HG03103 (cell line): ENCODE results near the gene SLC10A7.

ENCODE experiments used
- ATAC-seq: cut with Tn5 transposase; IDR thresholded peaks from one replicate; pipeline ENCODE4 v1.9.1; 2021; ENCODE audit warnings: low read depth; ENCODE audit not compliant: unreplicated experiment

The SLC10A7 gene

GRCh38 chr4:146521541-146522097 is at the start of gene SLC10A7:
TSS of gene SLC10A7 (minus strand) at chr4:146521940. CDS start at chr4:146521717, 223 bp downstream.
- ATAC-seq = peak; percentile 76

- no peak for ATAC-seq
Measured at GRCh38 chr4:146567396-146567795, 45.7 kb upstream of the SLC10A7 start.

GRCh38 chr4:146564492-146564891 is 42.8 kb upstream of the SLC10A7 start:
- ATAC-seq = no peak

GRCh38 chr4:146550161-146550560 is 28.4 kb upstream of the SLC10A7 start:
- ATAC-seq = no peak

GRCh38 chr4:146548443-146548842 is 26.7 kb upstream of the SLC10A7 start:
- no peak for ATAC-seq

GRCh38 chr4:146545102-146545501 is 23.4 kb upstream of the SLC10A7 start:
- no peak for ATAC-seq

GRCh38 chr4:146534178-146534577 is 12.4 kb upstream of the SLC10A7 start:
- ATAC-seq = no peak

- ATAC-seq = no peak
Measured at GRCh38 chr4:146525754-146526153, 4.0 kb upstream of the SLC10A7 start.

GRCh38 chr4:146524663-146525062 is 2.9 kb upstream of the SLC10A7 start:
- ATAC-seq = no peak

GRCh38 chr4:146522869-146523205 is 1.1 kb upstream of the SLC10A7 start:
- ATAC-seq = peak; percentile 11

- ATAC-seq = peak; percentile 71
Measured at GRCh38 chr4:146522098-146522868, 543 bp upstream of the SLC10A7 start.

GRCh38 chr4:146520896-146521540 is 722 bp downstream of the SLC10A7 start:
- ATAC-seq = peak; percentile 36

GRCh38 chr4:146514651-146515357 is 6.9 kb downstream of the SLC10A7 start:
- no peak for ATAC-seq

- ATAC-seq = no peak
Measured at GRCh38 chr4:146513548-146513947, 8.2 kb downstream of the SLC10A7 start.

GRCh38 chr4:146511381-146511780 is 10.4 kb downstream of the SLC10A7 start:
- no peak for ATAC-seq

- ATAC-seq = no peak
Measured at GRCh38 chr4:146510942-146511341, 10.8 kb downstream of the SLC10A7 start.

GRCh38 chr4:146508229-146508939 is 13.4 kb downstream of the SLC10A7 start:
- no peak for ATAC-seq

- ATAC-seq = no peak
Measured at GRCh38 chr4:146507632-146508031, 14.1 kb downstream of the SLC10A7 start.

GRCh38 chr4:146506272-146506671 is 15.5 kb downstream of the SLC10A7 start:
- ATAC-seq = no peak

- ATAC-seq = no peak
Measured at GRCh38 chr4:146500216-146500615, 21.5 kb downstream of the SLC10A7 start.

GRCh38 chr4:146498291-146498690 is 23.4 kb downstream of the SLC10A7 start:
- ATAC-seq = no peak
